ENCODE measurements around the gene HYAL3. TPM values are rescaled to one million over a fixed set of nuclear protein-coding genes. Genes with fewer than 3 reads are reported as not detected.

HYAL3 gene
- total and polyA plus RNA-seq, 10 of the 15 experiments (the other 5 are each of a cell fraction or from before 2014, with no cell fraction given), result 0.37 to 4.2 (median 2.8) TPM

DNA sequence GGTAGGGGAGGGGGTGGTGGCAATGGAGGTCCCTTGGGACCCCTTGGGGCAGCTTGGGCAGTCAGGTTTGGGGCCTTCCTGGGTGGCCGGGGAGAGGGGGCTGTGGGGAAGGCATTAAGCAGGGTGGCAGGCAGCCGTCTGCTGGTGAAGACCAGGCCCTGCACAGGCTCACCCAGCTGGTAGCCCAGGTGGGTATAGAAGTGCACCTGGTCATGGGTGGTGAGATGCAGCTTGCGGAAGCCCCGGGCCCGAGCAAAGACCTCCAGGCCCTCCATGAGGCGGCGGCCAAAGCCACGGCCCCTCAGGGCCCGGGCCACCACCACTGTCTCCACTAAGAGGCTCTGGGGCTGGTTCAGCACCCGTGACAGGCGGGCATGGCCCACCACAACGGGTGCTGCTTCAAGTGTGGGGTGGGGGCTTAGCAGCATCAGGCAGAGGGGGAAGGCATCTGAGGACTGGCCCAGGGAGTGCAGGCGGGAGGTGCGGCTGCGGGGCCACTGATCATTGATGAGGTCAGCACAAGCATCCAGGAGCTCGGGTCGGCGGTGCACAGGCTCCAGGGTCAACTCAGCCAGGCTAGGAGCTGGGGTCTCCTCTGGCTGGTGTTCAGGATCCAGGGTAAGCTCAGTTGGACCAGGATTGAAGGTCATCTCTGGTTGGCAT, 2.4 kb downstream of the HYAL3 start (continued):
- no peak for TF ChIP-seq ESRRA (IDR thresholded peaks at IDR 0.05; ENCODE audit: low read length)
- TF ChIP-seq CHD1 (IDR thresholded peaks at IDR 0.05; ENCODE audit: low read depth, low read length), result no peak
- no peak for TF ChIP-seq IKZF1 (conservative IDR thresholded peaks at IDR 0.05)

DNA sequence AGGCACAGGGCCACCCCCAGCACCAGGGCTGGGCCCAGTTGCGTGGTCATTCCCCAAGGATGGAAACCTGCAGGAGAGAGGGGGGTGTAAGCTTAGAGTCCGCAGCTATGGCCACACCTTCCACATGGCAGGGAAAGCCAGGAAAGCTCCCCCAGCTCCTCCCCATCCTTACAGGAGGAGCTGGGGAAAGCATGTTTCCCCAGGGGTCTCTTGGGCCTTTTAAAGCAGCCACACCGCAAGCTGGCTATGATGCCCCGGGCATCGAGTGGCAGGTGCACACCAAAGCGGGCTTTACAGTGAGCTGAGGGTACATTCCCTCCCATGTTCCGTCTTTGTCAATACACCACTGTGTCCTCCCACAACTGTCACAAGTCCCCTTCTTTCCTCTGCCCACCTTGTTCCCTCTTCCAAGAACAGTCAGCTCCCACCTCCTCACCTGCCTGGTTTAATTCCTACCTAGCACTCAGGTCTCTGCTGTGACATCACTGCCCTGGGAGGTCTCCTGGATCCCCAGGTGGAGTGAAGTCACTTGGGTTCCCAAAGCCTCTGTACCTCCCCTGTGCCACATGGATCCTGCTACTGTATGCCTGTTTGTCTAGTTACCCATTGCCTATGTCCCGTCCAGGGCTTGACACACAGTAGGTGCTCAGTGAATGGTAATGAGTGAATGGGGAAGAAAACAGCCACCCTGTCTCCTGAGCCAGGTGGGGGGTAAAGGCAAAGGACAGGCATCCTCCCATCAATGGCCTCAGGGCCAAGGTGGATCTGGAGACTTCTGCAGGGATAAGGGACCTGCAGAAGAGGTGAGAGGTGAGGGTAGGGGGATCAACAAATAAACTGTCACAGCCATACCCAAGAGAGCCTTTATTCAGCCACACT, 3.4 kb downstream of the HYAL3 start:
- H3K36me3 ChIP-seq (ENCODE audit: control insufficient read depth in 2 of 2, insufficient read depth in 2 of 2, low read length in 1 of 2), result no peaks in the 10 kb centered on the region
- H3K9me3 ChIP-seq (replicated peaks; ENCODE audit: control insufficient read depth, insufficient read depth, low read length), result no peaks in the 10 kb centered on the region
- no peak overlapping the region for H3K4me3 ChIP-seq
- in situ Hi-C loops (cut with MboI), result no loop called here
- ChIA-PET RAD21 (ENCODE audit: unreplicated experiment) (no interaction called here), SMC1A (ENCODE audit: uncharacterized antibody, unreplicated experiment) (no interaction called here), CTCF (interaction anchor here (0.6 kb wide), 1 partner anchor 69 kb away, joined by 3 read pairs; no protein-coding TSS in a partner anchor), POLR2A (interaction anchor here (1.1 kb wide), 1 partner anchor 42 kb away, joined by 3 read pairs; no protein-coding TSS in a partner anchor)
- H3K27me3 ChIP-seq (replicated peaks in 1 of 2; ENCODE audit: control insufficient read depth in 2 of 2, insufficient read depth in 2 of 2, low read length in 1 of 2), result no peaks in the 10 kb centered on the region
- no peak overlapping the region for H3K27ac ChIP-seq (ENCODE audit: control insufficient read depth, insufficient read depth)
- no peak overlapping the region for H3K4me2 ChIP-seq (ENCODE audit: control insufficient read depth, insufficient read depth)
- H4K20me1 ChIP-seq (ENCODE audit: control insufficient read depth, insufficient read depth), result no peaks in the 10 kb centered on the region
- FAIRE-seq, result no peak
- no peak for ATAC-seq
- no peak for DNase-seq (ENCODE audit: low read depth, low spot score)
- H3K4me1 ChIP-seq (ENCODE audit: control insufficient read depth, insufficient read depth, low read length), result peaks cover 4% of the 10 kb centered on the region
- H3K79me2 ChIP-seq (ENCODE audit: control insufficient read depth, insufficient read depth, low read length), result peaks cover 15% of the 10 kb centered on the region
- no peak overlapping the region for H2AFZ ChIP-seq (ENCODE audit: control insufficient read depth, low read depth, low read length)
- intact Hi-C loops (cut with micrococcal nuclease; ENCODE audit: unreplicated experiment), result loop anchor here (5.0 kb wide), 1 partner anchor 42 kb away; no protein-coding TSS in a partner anchor
- H3K9ac ChIP-seq (ENCODE audit: control insufficient read depth, insufficient read depth, low read length), result no peak overlapping the region
- TF ChIP-seq, protein P1, sequence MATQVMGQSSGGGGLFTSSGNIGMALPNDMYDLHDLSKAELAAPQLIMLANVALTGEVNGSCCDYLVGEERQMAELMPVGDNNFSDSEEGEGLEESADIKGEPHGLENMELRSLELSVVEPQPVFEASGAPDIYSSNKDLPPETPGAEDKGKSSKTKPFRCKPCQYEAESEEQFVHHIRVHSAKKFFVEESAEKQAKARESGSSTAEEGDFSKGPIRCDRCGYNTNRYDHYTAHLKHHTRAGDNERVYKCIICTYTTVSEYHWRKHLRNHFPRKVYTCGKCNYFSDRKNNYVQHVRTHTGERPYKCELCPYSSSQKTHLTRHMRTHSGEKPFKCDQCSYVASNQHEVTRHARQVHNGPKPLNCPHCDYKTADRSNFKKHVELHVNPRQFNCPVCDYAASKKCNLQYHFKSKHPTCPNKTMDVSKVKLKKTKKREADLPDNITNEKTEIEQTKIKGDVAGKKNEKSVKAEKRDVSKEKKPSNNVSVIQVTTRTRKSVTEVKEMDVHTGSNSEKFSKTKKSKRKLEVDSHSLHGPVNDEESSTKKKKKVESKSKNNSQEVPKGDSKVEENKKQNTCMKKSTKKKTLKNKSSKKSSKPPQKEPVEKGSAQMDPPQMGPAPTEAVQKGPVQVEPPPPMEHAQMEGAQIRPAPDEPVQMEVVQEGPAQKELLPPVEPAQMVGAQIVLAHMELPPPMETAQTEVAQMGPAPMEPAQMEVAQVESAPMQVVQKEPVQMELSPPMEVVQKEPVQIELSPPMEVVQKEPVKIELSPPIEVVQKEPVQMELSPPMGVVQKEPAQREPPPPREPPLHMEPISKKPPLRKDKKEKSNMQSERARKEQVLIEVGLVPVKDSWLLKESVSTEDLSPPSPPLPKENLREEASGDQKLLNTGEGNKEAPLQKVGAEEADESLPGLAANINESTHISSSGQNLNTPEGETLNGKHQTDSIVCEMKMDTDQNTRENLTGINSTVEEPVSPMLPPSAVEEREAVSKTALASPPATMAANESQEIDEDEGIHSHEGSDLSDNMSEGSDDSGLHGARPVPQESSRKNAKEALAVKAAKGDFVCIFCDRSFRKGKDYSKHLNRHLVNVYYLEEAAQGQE (IDR thresholded peaks at IDR 0.05; ENCODE audit: low read depth, low read length), result no peak
- no peak for TF ChIP-seq IKZF2 (IDR thresholded peaks at IDR 0.05)
- TF ChIP-seq SUZ12 (IDR thresholded peaks at IDR 0.05; ENCODE audit: unreplicated experiment), result no peak
- TF ChIP-seq, protein P2, sequence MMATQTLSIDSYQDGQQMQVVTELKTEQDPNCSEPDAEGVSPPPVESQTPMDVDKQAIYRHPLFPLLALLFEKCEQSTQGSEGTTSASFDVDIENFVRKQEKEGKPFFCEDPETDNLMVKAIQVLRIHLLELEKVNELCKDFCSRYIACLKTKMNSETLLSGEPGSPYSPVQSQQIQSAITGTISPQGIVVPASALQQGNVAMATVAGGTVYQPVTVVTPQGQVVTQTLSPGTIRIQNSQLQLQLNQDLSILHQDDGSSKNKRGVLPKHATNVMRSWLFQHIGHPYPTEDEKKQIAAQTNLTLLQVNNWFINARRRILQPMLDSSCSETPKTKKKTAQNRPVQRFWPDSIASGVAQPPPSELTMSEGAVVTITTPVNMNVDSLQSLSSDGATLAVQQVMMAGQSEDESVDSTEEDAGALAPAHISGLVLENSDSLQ (IDR thresholded peaks at IDR 0.05), result no peak
- TF ChIP-seq SMC3 (IDR thresholded peaks at IDR 0.05; ENCODE audit: borderline replicate concordance, low read length), result no peak
- no peak for TF ChIP-seq ESRRA (IDR thresholded peaks at IDR 0.05; ENCODE audit: low read length)
- no peak for TF ChIP-seq LARP7 (IDR thresholded peaks at IDR 0.05)
- TF ChIP-seq ZNF622 (IDR thresholded peaks at IDR 0.05), result no peak
- TF ChIP-seq TAF1 (IDR thresholded peaks at IDR 0.05; ENCODE audit: borderline replicate concordance, low read depth, low read length), result no peak
- TF ChIP-seq PAX8 (IDR thresholded peaks at IDR 0.05), result no peak
- 72% methylated on average over 8 of the region's 8 CpGs for WGBS (ENCODE audit: insufficient coverage, insufficient replicate concordance, low lambda C conversion rate, missing lambda C conversion rate)
- BruUV-seq (replicated peaks), result no TSS peak

All from GM12878 (cell line).